NCI-H446 treated with DMSO at 0.1 percent for 48 hours (cell line): ENCODE measurements around the gene TBC1D24.
"Not testable (repeated sequence)": the region's sequence is repeated elsewhere in the genome, so short reads cannot be mapped to it uniquely, and the experiment has no call there.

Source experiments
- DNase-seq: peaks from one replicate; lab custom pipeline; 2025; lab: John Stamatoyannopoulos, UW

Gene TBC1D24

DNA sequence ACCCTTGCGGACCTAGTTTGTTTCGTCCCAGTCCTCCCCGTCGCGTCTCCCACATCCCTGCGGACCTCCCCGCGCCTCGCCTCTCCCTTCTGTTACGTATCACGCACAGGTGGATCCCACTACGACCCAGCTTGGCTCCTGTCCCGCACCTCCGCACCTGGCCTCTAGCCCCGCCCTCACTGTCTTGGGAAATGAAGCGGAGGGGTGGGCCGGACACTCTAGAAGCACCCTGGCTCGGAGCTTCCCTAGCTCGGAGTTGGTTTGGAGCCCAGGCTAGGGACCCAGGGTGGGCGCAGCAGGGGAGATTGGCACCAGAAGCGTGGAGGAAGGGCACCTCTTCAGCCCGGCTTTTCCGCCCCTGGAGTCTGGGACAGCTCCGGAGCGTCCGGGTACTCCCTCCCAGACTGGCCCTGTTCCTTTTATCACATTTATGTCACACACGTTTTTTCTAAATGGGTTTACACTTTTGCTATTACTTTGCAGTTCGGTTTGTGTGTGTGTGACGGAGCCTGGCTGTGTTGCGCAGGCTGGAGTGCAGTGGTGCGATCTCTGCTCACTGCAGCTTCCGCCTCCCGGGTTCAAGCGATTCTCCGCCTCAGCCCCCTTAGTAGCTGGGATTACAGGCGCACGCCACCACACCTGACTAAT is 57.7 kb downstream of the TBC1D24 start:
- no peak for DNase-seq

DNA sequence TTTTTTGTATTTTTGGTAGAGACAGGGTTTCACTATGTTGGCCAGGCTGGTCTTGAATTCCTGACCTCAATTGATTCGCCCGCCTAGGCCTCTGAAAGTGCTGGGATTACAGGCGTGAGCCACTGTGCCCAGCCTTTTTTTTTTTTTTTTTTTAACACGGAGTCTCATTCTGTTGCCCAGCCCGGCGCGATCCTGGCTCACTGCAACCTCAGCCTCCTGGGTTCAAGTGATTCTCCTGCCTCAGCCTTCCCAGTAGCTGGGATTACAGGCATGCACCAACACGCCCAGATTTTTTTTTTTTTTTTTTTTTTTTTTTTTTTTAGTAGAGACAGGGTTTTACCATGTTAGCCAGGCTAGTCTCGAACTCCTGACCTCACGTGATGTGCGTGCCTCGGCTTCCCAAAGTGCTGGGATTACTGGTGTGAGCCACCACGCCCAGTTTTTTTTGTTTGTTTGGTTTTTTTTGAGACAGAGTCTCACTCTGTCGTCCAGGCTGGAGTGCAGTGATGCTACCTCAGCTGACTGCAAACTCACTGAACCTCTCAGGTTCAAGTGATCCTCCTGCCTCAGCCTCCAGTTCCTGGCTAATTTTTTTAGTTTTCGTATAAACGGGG is 58.3 kb downstream of the TBC1D24 start:
- DNase-seq: not testable (repeated sequence)

DNA sequence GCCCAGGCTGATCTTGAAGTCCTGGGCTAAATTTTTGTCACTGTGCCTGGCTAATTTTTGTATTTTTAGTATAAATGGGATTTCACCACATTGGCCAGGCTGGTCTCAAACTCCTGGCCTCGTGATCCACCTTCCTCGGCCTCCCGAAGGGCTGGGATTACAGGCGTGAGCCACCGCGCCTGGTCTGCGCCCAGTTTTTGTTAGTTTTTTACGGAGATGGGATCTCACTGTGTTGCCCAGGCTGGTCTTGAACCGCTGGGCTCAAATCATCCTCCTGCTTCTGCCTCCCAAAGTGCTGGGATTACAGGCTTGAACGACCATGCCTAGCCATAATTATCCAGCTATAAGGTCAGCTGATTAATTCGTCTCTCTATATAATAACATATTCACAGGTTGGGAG is 59.0 kb downstream of the TBC1D24 start:
- DNase-seq: no peak

- DNase-seq: not testable (repeated sequence)
These were observed 59.4 kb downstream of the TBC1D24 start for GRCh38 chr16:2534335-2534734.

DNA sequence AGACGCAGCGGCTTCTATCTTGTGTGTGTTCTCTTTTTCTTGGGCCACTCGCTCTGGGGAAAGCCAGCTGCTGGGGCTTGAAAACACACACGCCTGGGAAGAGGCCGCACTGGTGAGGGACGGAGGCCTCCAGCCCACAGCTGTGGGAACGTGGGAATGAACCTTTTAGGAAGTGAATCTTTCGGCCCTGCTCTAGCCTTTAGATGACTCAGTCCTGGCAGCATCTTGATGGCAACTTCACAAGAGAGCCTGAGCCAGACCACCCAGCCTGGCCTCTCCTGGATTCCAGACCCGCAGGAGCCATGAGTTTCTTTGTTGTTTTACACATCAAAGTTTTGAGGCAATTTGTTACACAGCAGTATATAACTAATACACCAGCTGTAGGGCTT is 60.7 kb downstream of the TBC1D24 start:
- no peak for DNase-seq

DNA sequence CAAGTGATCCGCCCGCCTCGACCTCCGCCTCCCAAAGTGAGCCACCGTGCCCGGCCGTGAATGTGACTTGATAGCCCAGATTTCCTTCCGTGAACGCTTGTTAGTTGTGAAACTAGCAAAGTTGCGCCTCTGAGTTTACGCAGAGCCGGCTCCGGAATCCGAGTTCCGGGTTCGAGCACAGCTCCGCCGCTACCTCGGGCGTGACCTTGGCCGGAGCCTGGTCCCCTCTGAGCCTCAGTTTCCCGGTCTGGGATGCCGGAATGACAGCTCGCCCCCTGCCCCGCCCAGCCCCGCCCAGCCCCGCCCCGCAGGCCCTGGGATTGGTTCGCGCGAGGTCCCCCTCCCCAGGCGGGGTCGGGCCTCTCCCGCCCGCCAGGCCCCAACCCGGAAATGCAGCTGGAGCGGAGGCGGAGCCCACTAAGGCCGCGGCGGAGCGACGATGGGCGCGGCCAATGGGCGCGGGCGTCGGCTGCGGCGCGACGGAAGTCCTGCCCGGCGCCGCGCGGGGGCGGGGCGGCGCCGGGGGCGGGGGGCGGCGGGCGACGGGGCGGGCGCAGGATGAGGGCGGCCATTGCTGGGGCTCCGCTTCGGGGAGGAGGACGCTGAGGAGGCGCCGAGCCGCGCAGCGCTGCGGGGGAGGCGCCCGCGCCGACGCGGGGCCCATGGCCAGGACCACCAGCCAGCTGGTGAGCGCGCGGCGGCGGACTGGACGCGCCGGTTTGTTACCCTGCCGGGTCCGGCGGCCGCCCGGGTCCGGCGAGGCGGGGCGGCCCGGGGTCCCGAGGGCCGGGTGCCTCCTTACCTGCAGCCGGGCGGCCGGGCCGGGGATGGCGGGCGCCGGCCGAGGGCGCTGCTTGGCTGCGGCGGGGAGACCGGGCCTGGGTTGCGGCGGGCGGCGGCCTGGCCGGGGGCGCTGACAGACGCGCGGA is 62.8 kb downstream of the TBC1D24 start, which contains the start of gene PDPK1:
TSS of gene PDPK1 (plus strand) at position 571 of the 929 bp plus-strand sequence. CDS start at position 663, 92 bp downstream.
- peak; percentile 83 for DNase-seq

- DNase-seq: not testable (repeated sequence)
These were observed 64.4 kb downstream of the TBC1D24 start for GRCh38 chr16:2539192-2539844.

DNA sequence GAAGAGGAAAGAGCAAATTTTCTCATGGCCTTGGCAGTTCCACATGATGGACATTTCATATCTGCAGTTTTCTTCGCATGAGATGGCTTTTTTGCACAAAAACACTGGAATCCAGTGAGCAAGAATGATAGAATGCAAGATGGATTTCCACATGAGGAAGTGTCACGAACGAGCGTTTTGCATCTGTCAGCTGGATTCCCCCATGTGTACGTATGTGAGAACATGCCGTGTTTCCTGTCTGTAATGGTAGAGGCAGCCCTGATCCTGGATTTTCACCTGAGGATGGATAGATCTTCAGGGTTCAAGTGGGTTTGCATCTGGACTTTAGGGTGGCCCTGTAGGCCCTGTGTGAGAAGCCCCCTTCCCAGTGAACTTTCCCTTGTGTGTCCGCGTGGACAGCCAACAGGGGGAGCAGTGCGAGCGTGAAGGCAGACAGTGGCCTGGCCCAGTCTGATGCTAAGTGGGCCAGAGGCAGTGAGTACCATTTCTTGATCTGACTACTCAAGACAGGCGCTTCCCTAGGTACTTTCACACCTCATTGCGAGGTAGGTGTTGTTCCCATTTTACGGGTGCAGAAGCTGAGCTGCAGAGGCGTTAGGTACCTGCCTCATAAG is 65.0 kb downstream of the TBC1D24 start:
- not testable (repeated sequence) for DNase-seq

DNA sequence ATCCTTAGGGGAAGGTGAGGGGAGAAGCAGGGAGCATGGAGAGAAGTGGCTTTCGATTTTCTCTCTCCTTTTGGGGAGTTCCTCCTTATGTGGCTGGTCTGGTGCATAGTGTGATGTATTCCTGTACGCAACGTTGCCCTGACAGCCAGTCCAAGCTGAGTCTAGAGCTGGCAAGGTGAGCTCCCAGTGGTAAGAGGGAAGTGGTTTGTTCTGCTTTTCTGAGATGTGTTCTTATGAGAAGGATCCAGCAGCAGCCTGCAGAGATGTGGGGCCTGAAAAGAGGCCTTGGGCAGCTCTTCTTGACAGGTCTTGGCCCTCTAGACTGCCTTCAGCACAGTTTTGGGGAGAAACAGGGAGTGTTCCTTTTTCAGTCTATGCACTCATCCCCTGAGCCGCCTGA is 66.0 kb downstream of the TBC1D24 start:
- DNase-seq: not testable (repeated sequence)

DNA sequence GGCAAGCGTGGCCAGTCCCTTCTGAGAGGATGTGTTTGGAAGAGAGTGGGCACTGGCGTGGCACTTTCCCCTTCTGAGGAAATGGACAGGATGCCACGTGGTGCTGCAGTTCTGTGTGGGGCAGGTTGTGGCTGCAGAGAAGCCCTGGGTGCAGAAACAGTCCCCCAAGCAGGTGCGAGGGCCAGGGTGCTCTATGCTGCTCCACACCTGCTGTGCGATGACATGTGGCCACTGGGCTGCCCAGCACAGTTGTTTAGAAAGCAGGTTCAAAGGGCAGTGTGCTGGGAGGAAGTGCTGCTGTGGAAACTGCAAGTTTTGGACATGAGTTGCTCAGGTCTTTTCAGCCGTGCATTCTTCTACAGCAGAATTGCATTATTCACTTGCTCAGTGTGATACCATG is 66.5 kb downstream of the TBC1D24 start:
- not testable (repeated sequence) for DNase-seq

GRCh38 chr16:2543771-2544170 is 68.8 kb downstream of the TBC1D24 start:
- DNase-seq: not testable (repeated sequence)

GRCh38 chr16:2550283-2550878 is 75.5 kb downstream of the TBC1D24 start:
- DNase-seq: not testable (repeated sequence)

DNA sequence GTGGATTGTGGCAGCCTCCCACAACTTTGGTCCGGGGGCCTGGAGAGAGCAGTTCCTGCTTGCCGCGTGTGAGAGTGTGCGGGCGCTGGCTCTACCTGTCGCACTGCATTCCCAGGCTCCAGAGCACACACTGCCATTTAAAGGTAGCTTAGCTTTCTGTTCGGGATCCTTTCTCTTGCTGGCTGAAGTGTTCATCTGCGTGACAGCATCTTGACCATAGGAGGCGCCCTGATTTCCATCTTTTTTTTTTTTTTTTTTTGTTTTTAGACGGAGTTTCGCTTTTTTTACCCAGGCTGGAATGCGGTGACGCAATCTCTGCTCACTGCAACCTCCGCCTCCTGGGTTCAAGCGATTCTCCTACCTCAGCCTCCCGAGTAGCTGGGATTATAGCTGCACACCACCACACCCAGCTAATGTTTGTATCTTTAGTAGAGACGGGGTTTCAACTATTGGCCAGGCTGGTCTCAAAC is 76.5 kb downstream of the TBC1D24 start:
- not testable (repeated sequence) for DNase-seq

DNA sequence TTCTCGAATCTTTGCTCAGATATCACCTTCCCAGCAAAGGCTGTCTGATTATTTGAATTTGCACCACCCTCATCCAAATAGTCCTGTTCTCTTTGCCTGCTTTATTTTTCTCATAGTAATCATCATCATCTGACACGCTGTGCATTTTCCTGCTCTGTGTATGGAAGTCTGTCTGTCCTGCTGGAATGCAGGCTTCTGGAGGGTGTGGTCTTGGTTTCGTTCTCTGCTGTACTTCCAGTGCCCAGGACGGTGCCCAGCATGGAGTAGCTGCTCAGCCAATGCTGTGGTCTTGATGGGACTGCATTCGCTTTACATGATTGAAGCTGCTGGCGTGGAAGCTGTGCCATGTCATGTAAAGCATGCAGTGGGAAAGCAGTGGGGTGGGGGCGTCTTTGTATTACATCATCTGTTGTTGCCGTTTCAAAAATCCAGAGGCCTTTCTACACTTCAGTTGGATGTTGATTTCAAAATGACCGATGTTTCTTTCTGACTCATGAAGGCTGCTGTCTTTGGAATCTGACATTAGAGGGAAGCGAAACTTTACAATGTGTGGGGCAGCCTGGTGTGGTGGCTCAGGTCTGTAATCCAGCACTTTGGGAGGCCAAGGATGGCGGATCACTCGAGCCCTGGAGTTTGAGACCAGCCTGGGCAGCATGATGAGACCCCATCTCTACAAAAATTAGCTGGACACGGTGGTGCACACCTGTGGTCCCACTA is 79.9 kb downstream of the TBC1D24 start:
- not testable (repeated sequence) for DNase-seq
